CD8-positive, alpha-beta memory T cell (primary cell): ENCODE data around the gene HMGA1. TPM values are rescaled to one million over a fixed set of nuclear protein-coding genes. Genes with fewer than 3 reads are reported as not detected.
A peak's percentile ranks its signal among the peaks of the same experiment; 100 is the strongest.

Source experiments
- CTCF ChIA-PET: fragments of 350-600 bp; sonication (Branson Sonifier 250); formaldehyde crosslinking; loops from one replicate; lab custom pipeline; 2021; ENCODE audit warnings: antibody characterized with exemption; lab: Charles Lee
- POLR2A ChIA-PET: fragments of 350-600 bp; sonication (Branson Sonifier 250); formaldehyde crosslinking; loops from one replicate; lab custom pipeline; 2021; ENCODE audit warnings: antibody characterized with exemption; lab: Charles Lee
- DNase-seq, 5 donors: peaks; one replicate each; pipeline versions ENCODE4 v3.0.0 to v3.0.0-alpha.2; 2020 to 2022; ENCODE audit warnings: mixed read lengths in 1 of 5
- H3K27ac ChIP-seq: one replicate; pipeline ENCODE4 v1.7.0; 2013; ENCODE audit warnings: low read depth, mild to moderate bottlenecking, low read length, moderate library complexity
- H3K27me3 ChIP-seq: 2 replicates; pipeline ENCODE4 v1.7.0; 2013; ENCODE audit warnings: low read length, mild to moderate bottlenecking; ENCODE audit not compliant: insufficient read depth, poor library complexity, severe bottlenecking
- H3K36me3 ChIP-seq: 2 replicates; pipeline ENCODE4 v1.7.0; 2013; ENCODE audit warnings: mild to moderate bottlenecking, low read length, moderate library complexity; ENCODE audit not compliant: insufficient read depth
- H3K4me1 ChIP-seq: 2 replicates; pipeline ENCODE4 v1.7.0; 2013; ENCODE audit warnings: mild to moderate bottlenecking, low read length, moderate library complexity; ENCODE audit not compliant: insufficient read depth
- H3K4me3 ChIP-seq: 2 replicates; pipeline ENCODE4 v1.7.0; 2013; ENCODE audit warnings: mild to moderate bottlenecking, low read length
- H3K9me3 ChIP-seq: 2 replicates; pipeline ENCODE4 v1.7.0; 2013; ENCODE audit warnings: mild to moderate bottlenecking, low read length
- H3K27ac Mint-ChIP-seq, 8 donors: one replicate each; pipeline ENCODE4 v1.8.0; 2020 to 2021; ENCODE audit warnings: mixed read lengths in 8 of 8, mild to moderate bottlenecking in 6 of 8, inconsistent platforms in 3 of 8, moderate library complexity in 3 of 8
- H3K27me3 Mint-ChIP-seq, 2 donors: one replicate each; pipeline ENCODE4 v1.8.0; 2020 to 2021; ENCODE audit warnings: mixed read lengths in 2 of 2, mild to moderate bottlenecking in 1 of 2, moderate library complexity in 1 of 2
- H3K36me3 Mint-ChIP-seq, 3 donors: one replicate each; pipeline ENCODE4 v1.8.0; 2020 to 2021; ENCODE audit warnings: mixed read lengths in 3 of 3, inconsistent platforms in 1 of 3, mild to moderate bottlenecking in 1 of 3
- H3K4me1 Mint-ChIP-seq, 3 donors: one replicate each; pipeline ENCODE4 v1.8.0; 2020 to 2021; ENCODE audit warnings: mixed read lengths in 3 of 3, inconsistent platforms in 1 of 3, mild to moderate bottlenecking in 1 of 3
- H3K4me3 Mint-ChIP-seq, 7 donors: one replicate each; pipeline ENCODE4 v1.8.0; 2020 to 2021; ENCODE audit warnings: mixed read lengths in 7 of 7, mild to moderate bottlenecking in 6 of 7, moderate library complexity in 4 of 7, inconsistent platforms in 2 of 7
- H3K9me3 Mint-ChIP-seq, 5 donors: one replicate each; pipeline ENCODE4 v1.8.0; 2020 to 2022; ENCODE audit warnings: mixed read lengths in 5 of 5, mild to moderate bottlenecking in 3 of 5, moderate library complexity in 2 of 5, inconsistent platforms in 1 of 5
- polyA plus RNA-seq: library from polyadenylated mRNA; unstranded; fragments of 300-500 nt; fragmentation: Illumina TruSeq; gene quantifications from one replicate; pipeline ENCODE4 v1.2.3, GENCODE V29; 2021
- total RNA-seq, 2 experiments: library from RNA; stranded (reverse); gene quantifications; one replicate each; pipeline ENCODE4 v1.2.3, GENCODE V29; 2021

HMGA1 gene
- total and polyA plus RNA-seq, 3 experiments from 2014 or later: 33.1 to 506 (median 490) TPM

DNA sequence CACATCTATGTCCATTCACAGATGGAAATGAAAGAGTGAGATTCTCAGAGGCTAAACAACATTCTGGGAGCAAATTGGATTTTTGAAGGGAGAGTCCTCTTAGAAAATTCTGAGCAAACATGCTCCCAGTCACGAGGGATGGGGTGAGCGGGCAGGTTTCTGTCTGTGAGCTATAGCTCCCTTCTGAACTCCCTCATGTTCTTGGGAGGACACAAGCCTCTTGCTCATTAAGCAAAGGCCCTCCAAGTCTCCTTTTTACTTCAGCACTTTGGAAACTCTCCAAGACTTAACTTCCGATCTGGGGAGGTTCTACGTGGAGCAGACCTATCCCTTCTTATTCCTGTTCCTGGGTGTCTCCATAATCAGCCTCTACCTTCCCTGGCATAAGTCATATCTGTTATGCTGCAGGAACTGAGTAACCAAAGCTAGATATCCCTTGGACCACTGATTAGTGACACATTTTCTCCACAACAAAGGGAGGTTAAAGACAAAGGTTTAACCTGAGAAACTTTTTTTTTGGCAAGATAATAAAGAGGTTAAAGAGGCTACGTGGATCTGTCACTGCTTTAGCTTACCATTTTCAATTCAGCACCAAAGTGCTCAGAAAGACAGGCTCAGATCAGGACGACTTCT is 45.1 kb downstream of the HMGA1 start:
- POLR2A ChIA-PET: interaction anchor here (0.5 kb wide), 1 partner anchor 1961 kb away, joined by 8 read pairs; no protein-coding TSS in a partner anchor
- H3K27me3 Mint-ChIP-seq: no peaks in the 10 kb centered on the region
- H3K4me1 ChIP-seq: no peaks in the 10 kb centered on the region

DNA sequence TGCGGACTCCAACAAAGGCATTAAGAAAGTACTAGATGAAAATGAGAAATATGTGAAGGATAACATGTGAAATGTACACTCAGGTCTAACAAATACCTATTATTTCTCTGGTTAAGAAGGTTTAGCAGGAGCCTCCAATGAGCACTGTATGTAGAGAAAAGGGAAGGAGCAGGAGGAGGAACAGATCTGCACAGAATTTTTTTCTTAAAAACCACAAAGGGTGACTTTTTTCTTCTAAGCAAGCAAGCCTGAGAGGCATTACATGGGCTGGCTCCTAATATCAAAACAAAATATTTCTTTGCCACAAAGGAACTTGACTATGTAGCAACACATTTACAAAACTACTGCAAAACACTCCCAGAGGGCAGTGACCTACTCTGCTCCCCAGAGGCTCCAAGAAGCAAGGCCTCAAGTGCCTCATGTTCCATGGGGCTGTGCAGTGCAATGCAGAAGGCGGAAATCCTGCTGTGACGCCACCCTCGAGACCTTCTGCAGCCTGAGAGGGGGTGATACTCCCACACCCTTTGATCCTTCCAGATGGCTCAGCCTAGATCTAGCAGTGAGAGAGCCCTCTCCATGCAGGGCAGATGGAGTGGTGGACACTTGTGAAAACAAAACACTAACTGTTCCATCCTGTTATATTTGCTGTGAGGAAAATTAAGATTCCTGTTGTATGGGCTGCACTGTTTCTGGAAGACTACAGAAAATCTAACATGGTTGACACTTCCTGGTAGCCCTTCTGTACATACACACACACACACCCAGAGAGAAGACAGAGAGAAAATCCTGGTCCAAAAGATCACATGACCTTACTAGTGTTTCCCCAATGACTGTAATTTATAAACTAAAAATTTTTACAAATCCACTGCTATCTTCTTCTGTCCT is 48.1 kb downstream of the HMGA1 start:
- H3K9me3 ChIP-seq: no peaks in the 10 kb centered on the region
- DNase-seq: no peak
- Mint-ChIP-seq H3K4me3 (peak overlapping the region in 1 of 7 donors; percentile 6), H3K27ac (peak overlapping the region in 3 of 8 donors; percentile 7 to 72 (median 37)), H3K9me3 (no peaks in the 10 kb centered on the region), H3K4me1 (peaks cover 10 to 15% (median 14%) of the 10 kb centered on the region in 3 donors), H3K36me3 (peaks cover 0 to 58% (median 10%) of the 10 kb centered on the region in 3 donors), H3K27me3 (no peaks in the 10 kb centered on the region)
- no peaks in the 10 kb centered on the region for H3K36me3 ChIP-seq
- H3K27ac ChIP-seq: peak overlapping the region; percentile 16
- H3K4me1 ChIP-seq: no peaks in the 10 kb centered on the region
- no peaks in the 10 kb centered on the region for H3K27me3 ChIP-seq
- ChIA-PET CTCF (no interaction called here), POLR2A (no interaction called here)
- H3K4me3 ChIP-seq: no peak overlapping the region

More for the DNA sequence above, 45.1 kb downstream of the HMGA1 start:
- Histone ChIP-seq H3K36me3 (no peaks in the 10 kb centered on the region), H3K27ac (peak overlapping the region; percentile 29), H3K4me3 (no peak overlapping the region), H3K27me3 (no peaks in the 10 kb centered on the region), H3K9me3 (no peaks in the 10 kb centered on the region)
- peak overlapping the region in 2 of 8 donors; percentile 3 to 4 for H3K27ac Mint-ChIP-seq
- no peak overlapping the region for H3K4me3 Mint-ChIP-seq
- DNase-seq: no peak
- H3K36me3 Mint-ChIP-seq: peaks cover 0 to 49% (median 10%) of the 10 kb centered on the region in 3 donors
- H3K4me1 Mint-ChIP-seq: peaks cover 0 to 8% (median 2%) of the 10 kb centered on the region in 3 donors
- H3K9me3 Mint-ChIP-seq: no peaks in the 10 kb centered on the region
- CTCF ChIA-PET: interaction anchor here (0.9 kb wide), 1 partner anchor 118 kb away, joined by 3 read pairs; no protein-coding TSS in a partner anchor

DNA sequence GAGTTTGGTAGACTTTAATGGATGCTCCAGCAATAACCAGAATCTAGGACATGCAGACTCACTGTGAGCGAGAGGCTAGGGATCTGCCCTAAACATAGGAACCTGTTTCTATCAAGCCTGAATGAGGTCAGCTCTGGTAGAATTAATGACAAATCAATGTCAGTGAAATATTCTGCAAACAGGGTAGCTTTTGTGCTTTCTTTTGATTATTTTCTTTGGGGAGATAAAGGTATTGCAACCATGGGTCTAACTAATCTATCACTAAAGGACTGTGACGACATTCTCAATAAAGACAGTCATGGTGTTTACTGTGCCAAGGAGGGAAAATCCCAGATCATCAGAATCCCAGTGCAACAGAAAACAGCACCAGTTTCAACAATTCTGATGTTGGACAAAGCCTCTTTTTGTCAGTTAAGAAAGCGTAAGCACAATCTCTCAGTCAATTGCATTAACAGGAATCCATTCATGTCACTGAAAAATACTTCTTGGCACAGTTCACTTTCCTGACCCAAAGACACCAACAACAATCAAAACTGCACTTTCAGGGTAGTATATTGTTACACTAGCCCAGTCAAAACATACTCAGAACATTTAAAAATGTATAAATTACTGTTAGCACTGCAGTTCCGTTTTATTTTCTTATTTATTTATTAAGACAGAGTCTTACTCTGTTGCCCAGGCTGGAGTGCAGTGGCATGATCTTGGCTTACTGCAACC is 48.9 kb downstream of the HMGA1 start:
- H3K9me3 Mint-ChIP-seq: no peaks in the 10 kb centered on the region
- H3K36me3 ChIP-seq: no peaks in the 10 kb centered on the region
- H3K27me3 Mint-ChIP-seq: no peaks in the 10 kb centered on the region
- H3K4me1 Mint-ChIP-seq: peaks cover 10 to 17% (median 16%) of the 10 kb centered on the region in 3 donors
- peaks cover 0 to 55% (median 7%) of the 10 kb centered on the region in 3 donors for H3K36me3 Mint-ChIP-seq
- H3K27ac Mint-ChIP-seq: no peak overlapping the region
- H3K4me3 ChIP-seq: no peak overlapping the region
- H3K4me1 ChIP-seq: no peaks in the 10 kb centered on the region
- H3K27ac ChIP-seq: no peak overlapping the region
- DNase-seq: no peak
- H3K9me3 ChIP-seq: no peaks in the 10 kb centered on the region
- ChIA-PET CTCF (no interaction called here), POLR2A (no interaction called here)
- no peak overlapping the region for H3K4me3 Mint-ChIP-seq
- H3K27me3 ChIP-seq: no peaks in the 10 kb centered on the region

DNA sequence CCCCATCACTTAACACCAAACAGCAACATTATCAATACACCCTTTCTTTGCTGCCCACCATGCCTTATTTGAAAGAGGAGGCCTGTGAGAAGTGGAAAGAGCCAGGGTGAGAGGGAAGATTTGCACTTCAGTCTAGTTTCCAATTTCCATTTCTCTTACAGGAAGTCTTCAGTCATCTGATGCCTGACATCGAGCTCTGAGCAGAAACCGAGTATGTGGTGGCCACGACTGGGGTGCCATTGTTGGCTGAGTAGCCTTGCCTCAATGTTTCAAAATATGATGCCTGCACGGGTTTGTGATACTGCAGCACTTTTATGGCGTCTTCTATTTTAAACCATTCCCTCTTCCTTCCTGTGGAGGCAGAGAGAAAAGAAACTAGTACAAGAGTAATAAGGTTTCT is 51.9 kb downstream of the HMGA1 start:
- Mint-ChIP-seq H3K4me1 (peaks cover 10 to 17% (median 16%) of the 10 kb centered on the region in 3 donors), H3K9me3 (no peaks in the 10 kb centered on the region)

DNA sequence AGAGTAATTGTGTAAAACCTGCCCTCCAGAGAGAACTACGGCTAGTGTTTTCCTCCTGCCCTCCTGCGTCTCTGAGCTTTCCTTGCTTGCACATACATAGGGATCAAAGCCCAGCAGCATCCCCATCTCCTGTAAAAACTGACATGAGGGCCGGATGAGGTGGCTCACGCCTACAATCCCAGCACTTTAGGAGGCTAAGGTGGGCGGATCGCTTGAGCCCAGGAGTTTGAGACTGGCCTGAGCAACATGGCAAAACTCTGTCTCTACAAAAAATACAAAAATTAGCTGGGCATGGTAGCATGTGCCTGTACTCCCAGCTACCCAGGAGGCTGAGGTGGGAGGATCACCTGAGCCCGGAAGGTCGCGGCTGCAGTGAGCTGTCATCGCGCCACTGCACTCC is 52.5 kb downstream of the HMGA1 start:
- no peaks in the 10 kb centered on the region for H3K27me3 Mint-ChIP-seq
- Histone ChIP-seq H3K4me1 (no peaks in the 10 kb centered on the region), H3K27me3 (no peaks in the 10 kb centered on the region), H3K27ac (no peak overlapping the region), H3K4me3 (no peak overlapping the region), H3K9me3 (no peaks in the 10 kb centered on the region), H3K36me3 (peaks cover 7% of the 10 kb centered on the region)
- H3K4me3 Mint-ChIP-seq: no peak overlapping the region
- CTCF ChIA-PET: interaction anchor here (1.8 kb wide), 1 partner anchor 12 kb away, joined by 4 read pairs; no protein-coding TSS in a partner anchor
- H3K4me1 Mint-ChIP-seq: peaks cover 10 to 17% (median 16%) of the 10 kb centered on the region in 3 donors
- POLR2A ChIA-PET: no interaction called here
- no peaks in the 10 kb centered on the region for H3K9me3 Mint-ChIP-seq
- peaks cover 0 to 58% (median 11%) of the 10 kb centered on the region in 3 donors for H3K36me3 Mint-ChIP-seq
- no peak for DNase-seq
- peak overlapping the region in 2 of 8 donors; percentile 61 to 62 for H3K27ac Mint-ChIP-seq

More for the DNA sequence above, 51.9 kb downstream of the HMGA1 start:
- no peak for DNase-seq
- no peak overlapping the region for H3K27ac ChIP-seq
- no peaks in the 10 kb centered on the region for H3K27me3 Mint-ChIP-seq
- H3K27me3 ChIP-seq: no peaks in the 10 kb centered on the region
- H3K4me3 ChIP-seq: no peak overlapping the region
- no peak overlapping the region for H3K4me3 Mint-ChIP-seq
- peaks cover 0 to 58% (median 13%) of the 10 kb centered on the region in 3 donors for H3K36me3 Mint-ChIP-seq
- peak overlapping the region in 6 of 8 donors; percentile 5 to 62 (median 44) for H3K27ac Mint-ChIP-seq
- H3K36me3 ChIP-seq: peaks cover 7% of the 10 kb centered on the region
- no peaks in the 10 kb centered on the region for H3K9me3 ChIP-seq
- POLR2A ChIA-PET: no interaction called here
- CTCF ChIA-PET: no interaction called here
- no peaks in the 10 kb centered on the region for H3K4me1 ChIP-seq

DNA sequence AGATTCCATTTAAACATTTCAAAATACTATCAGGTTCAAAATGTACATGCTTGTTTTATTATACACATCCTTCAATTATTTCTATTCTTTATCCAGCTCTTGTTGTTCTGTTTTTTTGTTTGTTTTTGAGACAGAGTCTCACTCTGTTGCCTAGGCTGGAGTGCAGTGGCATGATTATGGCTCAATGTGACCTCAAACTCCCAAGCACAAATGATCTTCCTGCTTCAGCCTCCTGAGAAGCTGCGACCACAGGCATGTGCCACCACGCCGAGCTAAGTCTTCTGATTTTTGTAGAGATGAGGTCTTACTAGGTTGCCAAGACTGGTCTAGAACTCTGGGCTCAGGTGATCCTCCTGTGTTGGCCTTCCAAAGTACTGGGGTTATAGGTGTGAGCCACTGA is 56.3 kb downstream of the HMGA1 start:
- Histone ChIP-seq H3K36me3 (peaks cover 7% of the 10 kb centered on the region), H3K27me3 (no peaks in the 10 kb centered on the region), H3K4me3 (no peak overlapping the region), H3K9me3 (no peaks in the 10 kb centered on the region), H3K4me1 (peaks cover 4% of the 10 kb centered on the region), H3K27ac (no peak overlapping the region)
- Mint-ChIP-seq H3K4me3 (no peak overlapping the region), H3K27ac (peak overlapping the region in 1 of 8 donors; percentile 68), H3K36me3 (peaks cover 0 to 44% (median 12%) of the 10 kb centered on the region in 3 donors), H3K9me3 (no peaks in the 10 kb centered on the region), H3K27me3 (no peaks in the 10 kb centered on the region), H3K4me1 (peaks cover 21 to 28% (median 26%) of the 10 kb centered on the region in 3 donors)
- POLR2A ChIA-PET: no interaction called here
- CTCF ChIA-PET: no interaction called here
- no peak for DNase-seq

DNA sequence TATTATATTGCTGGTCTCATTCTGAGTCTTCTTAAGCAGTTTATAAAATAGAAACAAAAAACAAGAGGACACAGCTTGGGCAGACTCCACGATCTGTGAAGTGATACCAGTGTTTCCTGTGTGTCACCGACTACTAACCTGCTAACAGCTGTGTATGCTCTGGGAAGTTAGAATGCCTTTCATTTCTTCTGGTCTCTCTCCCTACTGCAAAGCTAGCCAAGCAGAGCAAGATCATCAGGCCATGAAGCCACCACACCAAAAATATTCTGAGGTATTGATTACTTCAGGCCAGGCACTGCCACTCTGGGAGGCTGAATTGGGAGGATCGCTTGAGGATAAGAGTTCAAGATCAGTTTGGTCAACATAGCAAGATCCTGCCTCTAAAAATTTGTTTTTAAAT is 59.0 kb downstream of the HMGA1 start:
- Mint-ChIP-seq H3K27ac (peak overlapping the region in 7 of 8 donors; percentile 7 to 90 (median 26)), H3K4me1 (peaks cover 11 to 16% (median 11%) of the 10 kb centered on the region in 3 donors), H3K36me3 (peaks cover 0 to 36% (median 12%) of the 10 kb centered on the region in 3 donors), H3K4me3 (peak overlapping the region in 2 of 7 donors; percentile 1 to 45), H3K27me3 (no peaks in the 10 kb centered on the region), H3K9me3 (no peaks in the 10 kb centered on the region)
- no peaks in the 10 kb centered on the region for H3K27me3 ChIP-seq
- H3K36me3 ChIP-seq: peaks cover 7% of the 10 kb centered on the region
- ChIA-PET POLR2A (no interaction called here), CTCF (no interaction called here)
- DNase-seq: no peak
- no peak overlapping the region for H3K27ac ChIP-seq
- H3K9me3 ChIP-seq: no peaks in the 10 kb centered on the region
- H3K4me1 ChIP-seq: peaks cover 4% of the 10 kb centered on the region
- H3K4me3 ChIP-seq: no peak overlapping the region
